CD4-positive, alpha-beta T cell treated with Interferon alpha-2 for 1 hour (primary cell): ENCODE measurements around the gene PTK6.

Source experiments
- DNase-seq, 2 donors: peaks; one replicate each; pipeline ENCODE4 v3.0.0-alpha.2; 2020 to 2022

Gene PTK6

DNA sequence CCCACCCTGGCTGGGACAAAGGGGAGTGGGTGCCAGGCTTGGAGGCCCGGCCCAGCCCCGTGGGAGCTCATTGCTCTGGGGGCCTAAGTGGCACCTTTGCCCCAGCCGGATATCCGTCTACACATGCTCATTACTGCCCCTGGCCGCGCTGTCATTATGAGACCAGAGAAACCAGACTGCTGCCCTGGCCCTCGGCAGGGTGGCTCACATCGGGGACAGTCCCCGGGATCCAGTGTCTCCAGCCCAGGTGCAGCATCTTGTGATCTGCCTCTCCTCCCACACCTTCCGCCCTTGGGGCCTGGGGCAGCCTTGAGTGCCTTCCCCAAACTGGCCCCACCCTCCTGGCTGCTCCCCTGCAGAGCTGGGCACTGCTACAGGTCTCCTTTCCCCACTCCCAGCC lies 5.5 kb upstream of the PTK6 start:
- DNase-seq: peak in 1 of 2 donors; percentile 32

DNA sequence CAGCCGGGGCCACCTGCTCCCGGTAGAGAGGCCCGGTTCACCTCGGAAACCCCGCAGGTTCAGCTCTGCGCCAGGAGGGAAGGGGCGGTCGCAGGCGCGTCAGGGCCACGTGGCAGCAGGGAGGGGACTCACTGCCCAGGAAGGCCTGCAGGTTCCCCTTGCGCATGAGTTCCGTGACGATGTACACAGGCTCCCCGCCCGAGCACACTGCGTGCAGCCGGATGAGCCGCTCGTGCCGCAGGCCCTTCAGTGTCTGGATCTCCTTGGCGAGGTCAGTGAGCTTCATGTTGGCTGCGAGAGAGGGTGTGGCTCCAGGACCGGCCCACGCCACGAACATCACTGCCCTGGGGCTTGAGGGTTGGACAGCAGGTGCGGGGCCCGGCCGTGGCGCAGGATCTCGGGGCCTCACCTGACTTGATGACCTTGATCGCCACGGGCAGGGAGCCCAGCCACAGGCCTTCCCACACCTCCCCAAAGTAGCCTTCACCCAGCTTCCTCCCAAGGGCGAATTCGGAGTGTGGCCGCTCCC lies 4.9 kb upstream of the PTK6 start:
- DNase-seq: no peak

DNA sequence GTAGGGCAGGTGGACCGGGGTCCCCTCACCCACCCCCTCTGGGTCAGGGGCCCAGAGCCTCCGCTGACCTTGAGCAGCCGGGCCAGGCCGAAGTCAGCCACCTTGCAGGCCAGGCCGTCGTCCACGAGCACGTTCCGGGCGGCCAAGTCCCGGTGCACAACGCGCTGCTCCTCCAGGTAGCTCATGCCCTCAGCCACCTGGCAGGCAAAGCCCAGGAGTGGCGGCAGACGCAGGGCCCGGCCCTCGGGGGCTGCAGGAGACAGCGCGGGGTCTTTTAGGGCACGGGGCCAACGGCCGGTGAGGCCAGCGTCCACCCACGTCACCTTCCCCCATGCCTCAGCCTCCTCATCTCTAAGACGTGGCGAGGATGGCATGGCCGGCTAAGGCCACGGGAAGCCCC lies 4.2 kb upstream of the PTK6 start:
- DNase-seq: no peak

DNA sequence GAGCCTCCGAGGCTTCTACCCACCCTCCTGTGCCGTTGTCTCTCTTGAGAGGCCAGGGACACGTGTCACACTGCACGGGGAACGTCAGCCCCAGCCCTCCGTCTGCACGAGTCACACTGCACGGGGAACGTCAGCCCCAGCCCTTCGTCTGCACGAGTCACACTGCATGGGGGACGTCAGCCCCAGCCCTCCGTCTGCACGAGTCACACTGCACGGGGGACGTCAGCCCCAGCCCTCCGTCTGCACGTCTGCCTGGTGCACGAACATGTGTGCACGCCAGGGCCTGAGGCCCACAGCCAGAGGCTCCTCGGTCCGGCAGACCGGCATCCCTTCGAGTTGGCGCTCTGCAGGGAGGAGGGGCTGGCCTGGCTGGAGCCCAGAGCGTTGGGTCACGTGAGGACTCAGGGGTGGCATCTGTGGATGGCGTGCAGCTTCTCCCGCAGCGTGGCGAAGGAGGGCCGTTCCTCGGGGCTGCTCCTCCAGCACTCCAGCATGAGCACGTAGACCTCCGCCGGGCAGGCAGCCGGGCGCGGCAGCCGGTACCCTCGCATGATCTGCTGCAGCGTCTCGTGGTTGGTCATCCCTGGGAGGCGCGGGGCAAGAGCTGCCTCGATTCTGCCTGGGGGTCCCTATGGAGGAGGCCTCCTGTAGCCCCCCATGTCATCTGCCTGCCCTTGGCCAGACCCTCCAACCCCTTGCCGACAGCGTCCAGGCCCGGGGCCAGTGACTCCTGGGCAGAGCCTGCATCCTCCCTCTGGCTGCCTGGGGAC lies 3.4 kb upstream of the PTK6 start:
- DNase-seq: no peak

DNA sequence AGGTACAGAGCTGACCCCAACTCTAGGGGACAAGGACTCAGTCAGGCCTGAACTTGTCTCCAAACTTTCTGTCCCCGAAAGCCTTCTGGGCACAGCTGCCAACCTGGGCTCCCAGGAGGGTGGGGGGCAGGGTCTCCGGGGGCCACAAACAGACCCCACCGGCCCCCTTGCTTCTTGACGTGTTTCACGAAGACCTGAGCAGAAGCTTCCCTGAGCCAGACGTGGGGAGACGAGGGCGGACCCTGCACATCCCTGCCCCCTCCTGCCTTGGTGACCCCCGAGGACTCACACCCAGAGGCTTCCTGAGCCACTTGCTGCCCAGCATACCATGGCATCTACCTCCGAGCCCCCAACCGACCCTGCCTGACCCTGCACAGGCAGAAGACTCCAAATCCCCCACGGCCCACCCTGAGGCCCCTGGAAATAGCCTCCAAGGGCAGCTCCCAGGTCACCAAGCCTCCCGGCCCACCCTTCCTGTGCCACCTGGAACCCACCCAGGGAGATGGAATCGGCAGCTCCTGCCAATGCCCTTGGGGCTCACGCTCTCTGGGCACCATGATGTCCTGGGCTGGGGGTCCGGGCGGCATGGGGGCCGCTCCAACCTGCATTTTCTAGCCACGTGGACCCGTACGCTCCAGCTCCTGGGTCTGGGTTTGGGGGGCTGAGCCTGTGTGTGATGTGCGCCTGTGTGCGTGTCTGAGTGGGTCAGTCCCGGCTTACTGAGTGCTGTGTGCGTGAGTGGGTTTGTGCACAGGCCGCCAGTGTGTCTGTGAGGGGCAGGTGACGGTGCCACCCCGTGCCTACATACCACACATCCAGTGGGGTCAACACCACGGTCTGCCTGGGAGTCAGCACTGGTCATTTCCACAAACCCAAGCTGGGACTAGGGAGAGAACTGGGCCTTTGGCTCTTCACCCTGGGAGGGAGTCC lies 2.5 kb upstream of the PTK6 start:
- DNase-seq: no peak

DNA sequence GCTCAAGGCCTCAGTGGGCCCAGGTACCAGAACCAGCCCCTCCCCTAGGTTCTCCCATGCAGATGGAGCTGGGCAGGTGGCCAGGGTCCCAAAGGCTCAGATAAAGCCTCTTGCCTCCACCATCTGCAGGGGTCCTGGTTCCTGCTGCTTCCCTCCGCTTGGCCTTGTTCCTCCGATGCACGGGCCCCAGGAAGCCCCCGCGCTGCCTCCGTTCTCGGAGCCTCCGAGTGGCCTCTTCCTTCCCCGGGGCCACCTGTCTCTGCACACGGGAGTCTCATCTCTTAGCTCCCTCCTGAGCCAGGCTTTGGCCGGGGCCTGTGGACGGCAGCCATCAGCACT lies 1.9 kb upstream of the PTK6 start:
- no peak for DNase-seq

DNA sequence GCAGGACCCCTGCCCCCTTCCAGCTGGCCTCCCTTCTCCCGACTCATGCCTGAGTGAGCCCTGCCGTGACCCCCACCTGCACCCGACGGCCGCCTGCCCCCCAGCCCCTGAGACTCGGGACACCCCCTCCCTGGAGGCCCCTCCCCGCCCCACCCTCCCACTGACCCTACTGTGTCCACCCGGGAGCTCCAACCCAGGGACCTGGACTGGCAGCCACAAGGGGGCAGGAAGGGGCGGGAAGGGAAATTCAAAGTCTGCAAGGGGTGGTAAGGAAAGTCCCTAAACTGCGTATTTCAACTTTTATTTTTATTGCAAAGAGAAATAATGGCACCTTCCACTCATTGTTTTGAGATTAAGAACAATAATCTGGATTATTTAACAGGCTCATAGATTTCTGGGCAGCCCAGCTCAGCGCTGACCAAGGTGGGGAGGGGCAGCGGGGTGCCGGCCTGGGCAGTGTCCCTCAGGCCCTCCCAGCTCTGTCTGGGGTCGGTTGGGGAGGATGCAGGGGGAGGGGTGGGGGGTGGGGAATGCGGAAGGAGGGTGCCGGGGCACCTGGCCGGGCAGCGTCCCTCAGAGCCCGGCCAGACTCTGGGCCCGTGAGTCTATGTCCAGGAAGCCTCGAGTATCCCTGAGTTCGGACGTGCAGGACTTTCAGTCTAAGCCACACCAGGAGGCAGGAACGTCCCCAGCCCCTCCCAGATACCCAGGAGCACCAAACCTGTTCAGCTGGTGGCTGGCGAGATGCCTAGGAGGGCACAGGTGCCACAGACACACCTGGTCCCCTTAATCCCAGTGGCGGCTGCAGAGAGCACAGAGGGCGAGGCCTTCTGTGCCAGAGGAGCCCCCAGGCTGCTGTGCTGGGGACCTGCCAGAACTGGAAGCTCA lies 1.3 kb upstream of the PTK6 start:
- peak; percentile 52 to 72 for DNase-seq

DNA sequence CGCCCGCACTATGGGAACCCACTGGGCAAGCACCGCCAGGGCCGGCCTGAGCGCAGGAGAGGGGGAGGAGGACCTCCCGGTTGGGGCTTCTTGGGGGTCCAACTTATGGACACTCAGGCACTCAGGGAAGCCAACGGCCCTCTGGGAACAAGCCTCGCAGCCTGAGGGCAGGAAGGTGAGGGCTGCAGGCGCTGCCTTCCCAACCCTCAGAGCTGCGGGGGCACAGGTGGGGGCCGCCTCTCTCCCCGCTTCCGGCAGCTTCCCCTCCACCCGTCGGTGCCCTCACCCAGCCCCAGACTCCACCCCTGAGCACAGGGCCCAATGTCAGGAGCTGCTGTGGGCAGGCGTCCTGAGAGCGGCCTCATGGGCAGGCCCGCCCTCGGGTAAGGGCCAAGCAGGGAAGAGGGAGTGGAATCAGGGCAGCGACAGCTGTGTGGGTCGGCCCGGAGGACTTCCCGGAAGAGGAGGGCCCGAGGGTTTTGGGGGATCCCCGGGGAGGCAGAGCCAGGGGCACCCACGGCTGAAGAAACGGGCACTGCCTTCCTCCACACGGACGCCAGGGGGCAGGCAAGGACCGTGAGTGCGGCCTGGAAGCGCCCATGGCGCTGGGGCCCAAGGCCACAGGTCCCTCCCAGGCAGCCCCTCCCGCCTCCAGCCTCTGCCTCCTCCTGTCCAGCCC lies 488 bp upstream of the PTK6 start:
- DNase-seq: peak; percentile 97 to 98

DNA sequence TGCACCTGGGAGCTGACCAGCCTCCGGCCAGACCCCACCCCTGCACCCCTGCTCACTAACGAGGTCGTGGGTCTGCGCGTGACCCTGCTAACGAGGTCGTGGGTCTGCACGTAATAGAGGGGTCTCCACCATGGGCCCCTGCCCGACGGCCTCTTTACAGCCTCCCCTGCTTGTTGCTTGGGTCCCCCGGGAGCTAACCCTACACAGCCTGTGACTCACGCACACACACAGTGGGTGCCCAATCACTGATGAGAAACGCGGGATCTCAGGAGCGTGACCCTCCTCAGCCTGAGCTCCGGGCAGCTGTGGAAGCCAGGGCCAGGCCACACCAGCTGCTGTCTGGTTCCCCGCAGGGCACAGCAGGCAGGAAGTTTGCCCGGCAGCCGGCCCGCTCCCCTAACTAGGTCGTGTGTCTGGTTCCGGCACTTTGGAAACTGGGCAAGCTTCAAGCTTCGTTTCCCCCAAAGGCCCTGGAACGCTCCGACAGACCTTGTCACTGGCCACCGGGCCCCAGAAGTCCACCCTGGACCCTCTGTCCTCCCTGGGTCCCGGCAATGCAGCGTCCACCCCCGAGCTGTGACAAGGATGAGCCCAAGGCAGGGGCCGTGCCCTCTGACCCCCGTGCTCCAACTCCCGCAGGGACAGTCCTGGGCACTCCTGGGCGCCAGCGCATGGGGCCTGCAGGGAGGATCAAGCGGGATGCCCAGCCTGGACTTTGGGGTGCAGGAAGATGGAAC lies 767 bp downstream of the PTK6 start:
- DNase-seq: no peak

DNA sequence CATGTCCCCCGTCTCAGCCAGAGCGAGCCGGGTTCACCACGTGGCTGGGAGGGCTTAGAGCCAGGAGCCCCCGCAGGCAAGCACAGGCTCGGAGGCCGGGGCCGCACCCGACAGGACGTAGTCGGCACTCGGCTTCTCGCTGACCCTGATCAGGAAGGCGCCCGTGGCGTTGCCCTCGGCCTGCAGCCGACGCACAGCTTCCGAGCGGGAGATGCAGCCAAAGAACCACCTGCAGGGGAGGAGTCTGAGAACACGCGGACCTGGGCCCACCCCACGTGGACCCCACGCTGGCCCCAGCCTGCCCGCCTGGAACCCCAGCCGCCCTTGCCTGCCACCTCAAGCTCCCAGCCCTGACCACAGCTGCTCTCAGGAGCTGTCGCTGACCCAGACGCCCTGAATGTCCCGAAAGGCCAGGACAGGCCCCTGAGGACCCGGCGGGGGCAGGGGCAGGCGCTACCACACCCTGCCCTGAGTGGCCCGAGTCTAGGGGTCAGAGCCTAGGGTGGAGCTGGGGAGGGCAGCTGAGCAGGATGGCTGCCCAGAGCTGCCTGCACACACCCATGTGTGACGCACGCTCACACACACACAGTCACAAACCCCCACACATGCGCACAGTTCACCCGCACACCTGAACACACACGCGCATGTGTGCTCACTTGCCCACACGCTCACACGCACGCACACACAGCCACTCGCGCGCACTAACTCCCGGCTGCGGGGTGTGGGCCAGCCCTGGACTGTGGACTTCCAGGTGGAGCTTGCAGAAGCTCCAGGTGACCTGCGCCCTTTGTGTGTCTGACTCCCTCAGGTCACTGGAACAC lies 2.1 kb downstream of the PTK6 start:
- DNase-seq: no peak

DNA sequence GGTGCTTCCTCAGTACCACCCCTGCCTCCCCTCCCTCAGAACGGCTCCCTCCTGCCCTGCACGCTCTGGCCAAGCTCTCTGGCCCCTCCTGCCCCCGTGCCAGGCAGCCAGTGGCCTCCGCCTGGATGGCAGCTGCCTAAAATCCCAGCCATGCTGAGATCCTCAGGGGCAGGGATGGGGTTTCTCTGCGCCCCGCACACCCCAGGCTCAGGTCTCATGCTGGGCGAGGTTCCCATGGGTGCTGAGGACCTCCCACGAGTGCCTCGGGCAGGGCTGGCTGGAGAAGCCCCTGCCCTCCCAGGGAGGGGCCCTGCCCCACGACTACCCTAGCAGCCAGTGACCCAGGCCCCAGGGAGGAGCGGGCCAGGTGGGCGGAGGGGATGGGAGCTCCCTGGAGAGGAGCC lies 2.7 kb downstream of the PTK6 start:
- DNase-seq: no peak

DNA sequence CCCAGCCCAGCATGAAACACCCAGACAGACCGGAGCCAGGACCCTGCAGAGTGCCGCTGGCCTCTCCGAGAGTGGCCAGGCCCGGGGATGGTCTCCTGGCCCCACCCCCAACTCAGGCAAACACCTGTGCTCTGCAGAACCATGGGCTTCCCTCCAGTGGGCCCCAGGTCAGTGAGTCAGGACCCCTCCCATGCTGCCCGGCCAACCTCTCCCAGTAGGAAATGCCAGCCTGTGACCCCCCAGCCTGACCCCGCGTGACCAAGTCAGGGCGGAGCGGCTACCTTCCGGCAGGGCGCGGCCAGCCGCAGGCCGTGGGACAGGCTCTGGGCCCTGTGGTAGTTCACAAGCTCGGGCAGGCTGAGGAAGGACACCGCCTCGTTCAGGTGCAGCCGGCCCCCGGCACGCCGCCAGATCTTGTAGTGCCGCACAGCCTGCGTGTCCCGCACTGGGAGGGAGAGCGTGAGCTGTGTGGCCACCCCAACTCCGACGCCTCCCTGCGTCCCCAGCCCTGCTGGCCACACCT lies 3.2 kb downstream of the PTK6 start:
- no peak for DNase-seq

DNA sequence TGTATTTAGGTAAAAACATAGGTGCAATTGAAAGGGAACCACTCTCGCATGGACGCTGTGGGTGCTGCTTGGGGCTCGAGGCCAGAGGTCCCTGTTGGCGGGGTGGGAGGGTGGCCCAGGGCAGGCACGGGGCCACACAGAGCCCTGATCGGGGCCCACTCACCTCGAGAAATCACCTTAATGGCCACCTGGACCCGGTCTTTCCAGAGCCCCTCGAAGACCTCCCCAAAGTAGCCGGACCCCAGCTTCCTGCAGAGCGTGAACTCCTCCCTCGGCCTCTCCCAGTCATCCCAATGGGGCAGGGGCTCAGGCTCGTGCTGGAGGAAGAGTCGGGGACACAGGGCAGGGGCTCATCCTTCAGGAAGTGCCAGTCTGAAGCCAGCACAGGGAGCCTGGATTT lies 3.8 kb downstream of the PTK6 start:
- DNase-seq: no peak

DNA sequence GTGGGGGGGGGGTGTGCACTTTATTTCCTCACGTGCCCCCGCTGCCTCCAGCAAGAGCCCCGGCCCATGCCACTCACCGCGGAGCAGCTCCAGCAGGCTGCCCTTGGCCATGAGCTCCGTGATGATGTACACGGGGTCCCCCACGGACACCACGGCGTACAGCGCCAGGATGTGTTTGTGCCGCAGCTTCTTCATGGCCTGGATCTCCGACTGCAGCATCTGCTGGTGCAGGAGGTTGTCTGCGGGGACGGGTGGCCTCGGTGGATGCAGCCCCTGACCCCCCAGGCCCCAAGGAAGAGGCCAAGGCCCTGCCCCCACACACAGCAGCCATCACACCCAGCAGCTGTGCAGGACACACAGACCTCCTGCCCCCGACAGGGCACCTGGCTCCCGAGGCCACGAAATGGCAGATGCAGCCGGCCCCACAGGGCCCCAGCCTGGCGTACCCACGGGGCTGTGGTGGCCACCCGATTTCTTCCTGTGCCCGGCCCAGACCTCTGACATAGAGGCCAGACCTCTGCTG lies 4.7 kb downstream of the PTK6 start:
- DNase-seq: no peak

DNA sequence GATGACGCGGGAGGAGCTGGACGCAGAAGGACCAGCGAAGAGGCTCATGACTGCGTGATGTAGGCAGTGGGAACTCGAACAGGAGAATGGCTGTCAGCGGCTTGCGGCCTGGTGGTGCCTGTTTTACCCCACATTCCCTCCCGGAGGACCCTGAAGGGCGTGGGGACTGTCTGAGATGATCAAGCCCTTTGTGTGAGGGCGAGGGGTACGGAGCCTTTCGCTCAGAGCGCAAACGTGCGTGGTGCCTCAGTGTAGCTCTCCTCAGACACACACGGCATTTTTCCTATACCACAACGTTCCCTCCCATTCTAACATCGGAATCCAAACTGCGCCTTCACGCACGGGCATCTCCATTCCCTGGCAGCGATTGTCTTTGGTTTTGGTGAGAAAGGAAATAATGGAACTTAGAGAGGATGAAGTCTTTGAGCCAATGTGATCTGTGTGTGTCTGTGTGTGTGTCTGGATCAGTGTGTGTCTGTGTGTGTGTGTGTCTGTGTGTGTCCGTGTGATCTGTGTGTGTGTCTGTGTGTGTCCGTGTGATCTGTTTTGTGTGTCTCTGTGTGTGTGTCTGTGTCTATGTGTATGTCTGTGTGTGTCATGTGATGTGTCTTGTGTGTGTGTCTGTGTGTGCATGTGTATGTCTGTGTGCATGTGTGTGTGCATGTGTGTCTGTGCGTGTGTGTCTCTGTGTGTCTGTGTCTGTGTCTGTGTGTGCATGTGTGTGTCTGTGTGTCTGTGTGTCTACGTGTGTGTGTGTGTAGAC lies 5.3 kb downstream of the PTK6 start:
- no peak for DNase-seq

DNA sequence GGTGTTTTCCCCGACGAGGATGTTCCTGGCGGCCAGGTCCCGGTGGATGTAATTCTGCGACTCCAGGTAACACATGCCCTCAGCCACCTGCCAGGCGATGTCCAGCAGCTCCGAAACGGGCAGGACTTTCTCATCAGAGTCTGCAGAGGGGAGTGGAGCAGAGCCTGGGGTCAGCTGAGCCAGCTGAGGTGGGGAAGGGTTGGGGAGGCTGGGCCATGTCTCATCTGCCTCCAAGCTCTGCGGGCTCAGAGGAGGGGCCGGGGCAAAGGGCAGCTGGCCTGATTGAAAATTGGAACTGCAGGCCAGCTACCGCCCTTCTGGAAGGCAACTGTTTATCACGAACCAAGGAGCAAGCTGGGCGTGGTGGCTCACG lies 6.4 kb downstream of the PTK6 start:
- DNase-seq: no peak

DNA sequence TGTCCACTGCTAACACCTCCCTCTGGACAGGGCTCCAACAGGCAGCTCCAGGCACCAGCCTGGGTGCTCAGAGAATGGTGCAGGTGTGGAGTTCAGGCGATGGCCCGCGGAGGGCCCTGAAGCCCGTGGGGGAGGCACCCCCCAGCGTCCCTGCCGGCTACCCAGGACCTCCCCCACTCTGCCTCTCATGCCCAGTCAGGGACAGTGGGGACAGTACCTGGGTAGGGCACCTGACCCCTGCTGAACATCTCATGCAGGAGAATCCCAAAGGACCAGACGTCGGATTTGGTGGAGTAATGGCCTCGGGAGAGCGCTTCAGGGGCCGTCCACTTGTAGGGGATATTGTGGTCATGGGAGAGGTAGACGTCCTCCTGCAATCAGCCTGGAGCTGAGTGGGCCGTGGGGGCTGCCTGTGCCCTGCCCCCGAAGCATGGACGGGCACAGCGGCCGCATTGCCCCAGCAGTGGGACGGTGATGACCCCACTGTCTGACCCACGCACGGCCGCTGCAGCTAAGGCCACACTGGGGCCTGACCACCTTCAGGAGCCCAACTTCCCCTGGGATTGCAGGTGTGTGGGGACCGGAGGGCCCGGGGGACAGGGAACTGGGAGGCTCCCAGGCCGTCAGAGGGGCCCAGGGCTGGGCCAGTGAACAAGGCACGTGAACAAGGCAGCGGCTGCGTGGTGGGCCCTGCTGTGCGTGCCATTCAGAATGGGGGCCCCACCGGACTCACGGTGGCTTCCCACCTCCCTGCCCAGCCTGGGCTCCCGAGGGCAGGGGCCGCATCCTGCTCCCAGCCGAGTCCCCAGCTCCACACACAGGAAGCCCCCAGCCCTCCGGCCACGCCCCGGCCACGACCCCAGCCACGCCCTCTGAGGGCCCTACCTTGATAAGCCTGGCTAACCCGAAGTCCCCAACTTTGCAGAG lies 7.1 kb downstream of the PTK6 start:
- DNase-seq: no peak

DNA sequence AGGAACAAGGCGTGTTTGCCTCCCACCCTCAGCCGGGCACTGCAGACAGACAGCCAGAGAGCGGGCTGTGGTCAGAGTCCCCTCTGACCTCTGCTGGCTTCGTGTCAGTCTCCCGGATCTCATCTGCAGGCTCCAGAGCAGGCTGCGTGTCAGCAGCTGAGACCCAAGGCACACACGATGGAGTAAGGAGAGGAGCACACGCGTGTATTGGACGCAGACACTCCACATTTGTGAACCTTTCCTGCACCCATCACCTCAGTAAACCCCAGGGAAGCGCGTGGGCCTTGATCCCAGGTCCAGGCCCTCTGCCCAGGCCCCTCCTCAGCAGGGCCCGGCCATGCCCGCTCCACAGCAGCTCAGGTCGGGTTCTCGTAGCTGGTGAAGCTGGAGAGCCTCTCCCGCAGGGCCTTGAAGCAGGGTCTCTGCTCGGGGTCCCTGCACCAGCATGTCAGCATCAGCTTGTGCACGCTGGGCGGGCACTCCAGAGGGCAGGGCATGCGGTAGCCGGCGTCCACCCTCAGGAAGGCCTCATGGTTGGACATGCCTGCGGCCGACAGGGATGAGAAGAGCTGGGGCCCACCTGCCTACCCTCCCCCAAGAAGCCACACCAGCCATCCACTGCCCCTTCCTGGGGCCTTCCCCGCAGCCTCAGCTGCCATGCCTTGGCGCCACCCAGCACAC lies 7.9 kb downstream of the PTK6 start:
- DNase-seq: no peak
